Measurements from ENCODE around the gene UMODL1.

UMODL1 gene

GRCh38 chr21:42137191-42137904, 66.2 kb downstream of the UMODL1 start:
- no peak for DNase-seq

- no peak for DNase-seq
Observed at GRCh38 chr21:42140196-42140934, 69.2 kb downstream of the UMODL1 start.

DNA sequence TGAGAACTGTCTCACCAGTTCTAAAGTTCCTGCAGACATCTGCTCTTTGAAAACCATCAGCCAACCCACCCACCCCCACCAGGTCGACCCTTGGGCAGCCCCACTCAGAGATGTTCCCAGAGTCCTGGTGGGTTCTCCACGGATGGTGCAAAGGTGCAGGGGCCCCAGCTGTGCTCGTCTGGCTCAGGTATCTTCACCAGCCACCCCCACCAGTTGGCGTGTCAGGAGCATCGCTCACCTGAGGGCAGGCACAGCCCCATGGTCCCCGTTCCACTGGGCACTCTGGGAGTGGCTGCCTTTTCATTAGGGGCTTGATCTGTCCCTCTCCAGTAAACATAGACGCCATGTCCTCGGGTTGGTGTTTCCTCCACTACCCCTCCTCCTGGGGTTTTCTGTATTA, 70.5 kb downstream of the UMODL1 start:
- DNase-seq = no peak

GRCh38 chr21:42142141-42142540, 71.0 kb downstream of the UMODL1 start:
- DNase-seq = no peak

- DNase-seq = no peak
Observed at GRCh38 chr21:42142627-42143026, 71.5 kb downstream of the UMODL1 start.

DNA sequence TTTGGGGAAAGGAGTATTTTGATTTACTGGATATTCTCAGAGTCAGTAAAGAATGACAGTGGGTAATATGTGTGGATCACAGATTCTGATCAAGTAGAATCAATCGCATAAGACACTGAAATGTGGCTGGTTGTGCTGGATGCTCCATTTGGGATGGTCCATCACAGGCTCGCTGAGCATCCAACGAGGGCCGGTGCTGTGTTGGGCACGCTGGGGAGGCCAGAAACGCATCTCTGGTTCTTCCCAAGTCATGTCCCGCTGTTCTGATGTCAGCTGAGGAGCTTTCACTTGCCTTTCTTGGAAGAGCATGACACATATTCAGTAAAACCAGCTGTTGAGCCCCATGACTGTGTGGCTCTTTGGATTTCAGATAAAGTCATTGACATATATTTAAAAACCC, 72.0 kb downstream of the UMODL1 start:
- no peak for DNase-seq

DNA sequence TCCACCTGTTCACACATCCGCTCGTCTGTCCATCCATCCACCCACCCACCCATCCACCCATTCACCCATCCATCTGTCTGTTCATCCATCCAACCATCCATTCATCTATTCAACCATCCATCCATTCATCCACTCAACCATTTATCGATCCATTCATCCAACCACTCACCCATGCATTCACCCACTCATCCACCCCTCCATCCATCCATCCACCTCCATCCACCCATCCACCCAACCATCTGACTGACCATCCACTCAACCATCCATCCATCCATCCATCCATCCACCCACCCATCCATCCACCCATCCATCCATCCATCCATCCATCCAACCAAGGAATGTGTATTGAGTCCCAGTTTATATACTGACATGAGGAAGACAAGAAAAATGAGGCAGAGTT, 73.1 kb downstream of the UMODL1 start:
- DNase-seq = no peak

- DNase-seq = no peak
Observed at GRCh38 chr21:42144679-42145568, 73.8 kb downstream of the UMODL1 start.

DNA sequence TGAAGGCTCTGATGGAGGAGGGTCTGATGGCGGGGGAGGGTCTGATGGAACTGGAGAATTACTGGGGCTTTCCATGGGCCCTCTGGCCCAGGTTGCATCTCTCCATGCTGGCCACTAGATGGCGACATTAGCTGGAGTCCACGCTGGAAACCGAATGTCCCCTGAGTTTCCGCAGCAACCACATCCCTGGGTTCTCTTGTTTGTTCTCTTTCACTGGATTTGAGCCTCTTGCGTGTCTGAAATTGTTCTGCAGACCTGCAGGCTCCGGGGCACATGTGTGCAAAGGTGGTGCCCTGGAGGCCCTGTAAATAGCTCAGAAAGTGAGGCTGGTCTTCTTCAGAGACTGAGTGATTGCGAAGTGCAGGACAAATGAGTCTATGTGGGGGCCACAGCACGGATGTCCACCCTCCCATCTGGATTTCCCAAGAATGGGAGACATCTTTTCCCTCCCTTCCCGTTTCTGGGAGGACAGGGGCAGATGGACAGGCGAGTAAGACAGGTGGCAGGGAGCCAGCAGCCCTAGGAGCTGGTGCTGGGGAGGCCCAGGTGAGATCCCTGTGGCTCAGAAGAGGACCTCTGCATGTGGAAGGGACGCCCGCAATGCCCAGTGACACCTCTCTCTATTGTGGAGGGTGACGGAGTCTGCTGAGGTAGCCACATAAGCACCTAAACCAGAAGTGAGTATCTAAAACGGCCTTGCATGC, 74.6 kb downstream of the UMODL1 start:
- DNase-seq = peak; percentile 49 to 61

DNA sequence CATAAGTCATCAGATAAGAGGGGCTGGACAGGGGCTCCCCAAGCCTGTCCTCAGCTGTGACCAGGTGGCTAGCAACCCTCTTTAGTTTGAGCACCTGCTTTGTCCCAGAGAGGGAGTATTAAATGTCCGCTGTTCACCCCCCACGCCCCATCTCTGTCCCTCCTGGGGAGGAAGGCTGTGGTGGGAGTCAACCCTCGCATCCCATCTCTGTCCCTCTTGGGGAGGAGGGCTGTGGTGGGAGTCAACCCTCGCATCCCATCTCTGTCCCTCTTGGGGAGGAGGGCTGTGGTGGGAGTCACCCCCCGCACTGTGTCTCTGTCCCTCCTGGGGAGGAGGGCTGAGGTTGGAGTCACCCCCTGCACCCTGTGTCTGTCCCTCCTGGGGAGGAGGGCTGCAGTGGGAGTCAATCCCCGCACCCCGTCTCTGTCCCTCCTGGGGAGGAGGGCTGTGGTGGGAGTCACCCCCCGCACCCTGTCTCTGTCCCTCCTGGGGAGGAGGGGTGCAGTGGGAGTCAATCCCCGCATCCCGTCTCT, 75.2 kb downstream of the UMODL1 start:
- no peak for DNase-seq

GRCh38 chr21:42146821-42147220, 75.7 kb downstream of the UMODL1 start:
- DNase-seq = no peak

GRCh38 chr21:42147386-42148020, 76.4 kb downstream of the UMODL1 start:
- DNase-seq = no peak

- DNase-seq = no peak
Observed at GRCh38 chr21:42148097-42148496, 77.0 kb downstream of the UMODL1 start.

GRCh38 chr21:42148584-42148983, 77.5 kb downstream of the UMODL1 start:
- DNase-seq = no peak

GRCh38 chr21:42149656-42150473, 78.7 kb downstream of the UMODL1 start:
- no peak for DNase-seq

DNA sequence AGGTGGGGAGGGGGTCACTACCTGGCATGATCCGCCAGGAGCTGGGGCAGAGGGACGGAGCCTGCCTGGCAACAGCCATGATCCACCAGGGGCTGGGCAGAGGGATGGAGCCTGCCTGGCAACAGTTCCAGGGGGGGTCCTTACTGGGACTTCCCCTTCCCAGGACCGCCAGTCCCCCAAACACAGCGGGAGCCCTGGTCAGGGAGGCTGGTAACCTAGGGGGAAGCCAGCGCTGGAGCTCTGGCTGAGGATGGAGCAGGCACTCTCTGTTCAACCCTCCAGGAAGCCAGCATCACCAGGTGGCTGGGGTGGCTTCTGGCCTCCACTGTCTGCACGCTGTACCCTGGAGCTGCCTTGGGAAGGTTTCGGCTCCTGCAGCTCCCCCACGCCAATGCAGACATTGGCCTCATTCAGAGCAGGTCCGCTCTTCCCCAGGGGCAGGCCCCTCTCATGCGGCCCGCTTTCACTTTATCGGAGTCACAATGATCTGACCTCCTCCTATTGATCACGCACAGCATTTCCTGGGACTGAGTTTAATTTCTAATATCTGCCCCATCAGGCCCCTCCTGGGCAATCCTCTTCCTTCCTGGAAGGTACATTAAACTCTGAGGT, 79.5 kb downstream of the UMODL1 start:
- DNase-seq = no peak

GRCh38 chr21:42151148-42151947, 80.2 kb downstream of the UMODL1 start:
- DNase-seq = no peak

- DNase-seq = no peak
Observed at GRCh38 chr21:42151948-42152220, 80.8 kb downstream of the UMODL1 start.

DNA sequence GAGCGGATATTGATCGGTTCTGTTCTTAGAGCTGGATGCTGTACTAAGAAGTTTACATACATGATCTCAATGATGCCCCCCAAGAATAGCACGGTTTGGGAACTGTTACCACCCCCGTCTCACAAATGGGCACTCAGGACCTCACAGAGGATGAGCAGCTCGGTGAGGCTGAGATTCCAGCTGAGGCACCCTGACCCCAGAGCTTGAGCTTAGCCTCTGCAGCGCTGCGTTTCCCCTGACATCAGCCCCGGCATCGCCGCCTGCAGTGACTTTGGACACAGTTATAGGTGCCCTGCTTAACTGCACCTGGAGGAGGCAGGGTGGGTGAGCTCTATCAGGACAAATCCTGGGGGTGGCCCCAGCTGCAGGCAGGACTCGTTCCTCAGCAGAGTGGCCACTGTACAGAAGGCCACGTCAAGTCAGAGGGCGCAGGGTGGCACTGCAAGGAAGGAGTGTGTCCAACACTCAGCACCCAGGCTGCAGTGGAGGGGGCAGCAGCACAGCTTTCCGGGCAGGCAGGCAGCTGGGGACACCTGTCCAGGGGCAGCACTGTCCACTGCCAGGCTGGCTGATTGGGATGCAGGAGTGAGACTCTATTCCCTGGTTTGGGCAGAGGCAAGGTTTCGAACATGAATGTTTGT, 82.0 kb downstream of the UMODL1 start:
- DNase-seq = no peak

- no peak for DNase-seq
Observed at GRCh38 chr21:42153746-42154145, 82.6 kb downstream of the UMODL1 start.
